PC-9 (cell line): ENCODE results near the gene MYO18B. TPM values are rescaled to one million over a fixed set of nuclear protein-coding genes. Genes with fewer than 3 reads are reported as not detected.

ENCODE experiments used
- BruUV-seq: library from RNA; stranded (reverse); fragments of 400-500 nt; replicated peaks from 2 replicates; lab custom pipeline; 2021; lab: Mats Ljungman, UMichigan
- CTCF ChIA-PET: fragments of 300-600 bp; sonication (Branson Sonifier 250); formaldehyde crosslinking; loops from one replicate; lab custom pipeline; 2022; ENCODE audit warnings: antibody characterized with exemption; lab: Charles Lee
- POLR2A ChIA-PET: fragments of 300-600 bp; sonication (Branson Sonifier 250); formaldehyde crosslinking; loops from one replicate; lab custom pipeline; 2022; ENCODE audit warnings: antibody characterized with exemption; ENCODE audit not compliant: unreplicated experiment; lab: Charles Lee
- DNase-seq, 2 experiments: peaks; one replicate each; pipeline versions ENCODE4 v3.0.0 to v3.0.0-alpha.2; 2015 to 2022; ENCODE audit warnings: mixed read lengths in 1 of 2
- H2AFZ ChIP-seq: fragments of 200-600 bp; sonication (generic); 2 replicates; pipeline ENCODE4 v1.8.1; 2017; ENCODE audit warnings: antibody characterized with exemption
- H3F3A ChIP-seq: fragments of 200-600 bp; sonication (generic); 2 replicates; pipeline ENCODE4 v1.8.1; 2017; ENCODE audit warnings: antibody characterized with exemption, mild to moderate bottlenecking, low read depth; ENCODE audit not compliant: insufficient read depth
- H3K27ac ChIP-seq: fragments of 200-600 bp; sonication (generic); 2 replicates; pipeline ENCODE4 v1.6.1; 2016; ENCODE audit warnings: mixed run types
- H3K27me3 ChIP-seq: fragments of 200-600 bp; sonication (generic); 2 replicates; pipeline ENCODE4 v1.6.1; 2016; ENCODE audit warnings: low read depth, mixed run types; ENCODE audit not compliant: insufficient read depth
- H3K36me3 ChIP-seq: fragments of 200-600 bp; sonication (generic); 2 replicates; pipeline ENCODE4 v1.6.1; 2016; ENCODE audit warnings: low read depth, mixed run types
- H3K4me1 ChIP-seq: fragments of 200-600 bp; sonication (generic); replicated peaks from 2 replicates; pipeline ENCODE4 v1.6.1; 2016; ENCODE audit warnings: mixed run types; ENCODE audit not compliant: insufficient read depth
- H3K4me2 ChIP-seq: fragments of 200-600 bp; sonication (generic); 2 replicates; pipeline ENCODE4 v1.6.1; 2017; ENCODE audit warnings: mixed run types
- H3K4me3 ChIP-seq: fragments of 200-600 bp; sonication (generic); 2 replicates; pipeline ENCODE4 v1.6.1; 2016; ENCODE audit warnings: mixed run types
- H3K79me2 ChIP-seq: fragments of 200-600 bp; sonication (generic); 2 replicates; pipeline ENCODE4 v1.6.1; 2017; ENCODE audit warnings: low read depth, mixed run types
- H3K9me2 ChIP-seq: fragments of 200-600 bp; sonication (generic); 2 replicates; pipeline ENCODE4 v1.8.1; 2017; ENCODE audit warnings: mild to moderate bottlenecking; ENCODE audit not compliant: insufficient read depth
- H3K9me3 ChIP-seq: fragments of 200-600 bp; sonication (generic); 2 replicates; pipeline ENCODE4 v1.8.1; 2016; ENCODE audit warnings: low read depth; ENCODE audit not compliant: insufficient read depth
- H4K20me1 ChIP-seq: fragments of 200-600 bp; sonication (generic); 2 replicates; pipeline ENCODE4 v1.8.1; 2017; ENCODE audit not compliant: insufficient read depth
- EZH2 ChIP-seq: fragments of 200-600 bp; sonication (generic); IDR thresholded peaks from 2 replicates; pipeline ENCODE4 v1.8.0; 2017; ENCODE audit warnings: antibody characterized with exemption, low read depth
- intact Hi-C: fragments of 100-400 bp; cut with micrococcal nuclease; formaldehyde crosslinking; loops from one replicate; pipeline ENCODE4 v1.10.0; 2022; ENCODE audit not compliant: unreplicated experiment
- total RNA-seq: library from RNA; stranded (reverse); gene quantifications from 2 replicates; pipeline ENCODE4 v1.2.3, GENCODE V29; 2021
- TF ChIP-seq, protein P1 (sequence below): fragments of 200-600 bp; sonication (generic); conservative IDR thresholded peaks from 2 replicates; pipeline ENCODE4 v1.6.1; 2017; ENCODE audit warnings: mixed run types, antibody characterized with exemption, mild to moderate bottlenecking, moderate library complexity

Gene MYO18B
- total RNA-seq, 1 experiment from 2014 or later = not detected

GRCh38 chr22:25900390-25900789 is 158.4 kb downstream of the MYO18B start:
- no peaks in the 10 kb centered on the region for H3K79me2 ChIP-seq
- no peaks in the 10 kb centered on the region for H3F3A ChIP-seq
- CTCF ChIA-PET = no interaction called here
- no peaks in the 10 kb centered on the region for H4K20me1 ChIP-seq
- intact Hi-C loops = no loop called here
- TF ChIP-seq, protein P1, sequence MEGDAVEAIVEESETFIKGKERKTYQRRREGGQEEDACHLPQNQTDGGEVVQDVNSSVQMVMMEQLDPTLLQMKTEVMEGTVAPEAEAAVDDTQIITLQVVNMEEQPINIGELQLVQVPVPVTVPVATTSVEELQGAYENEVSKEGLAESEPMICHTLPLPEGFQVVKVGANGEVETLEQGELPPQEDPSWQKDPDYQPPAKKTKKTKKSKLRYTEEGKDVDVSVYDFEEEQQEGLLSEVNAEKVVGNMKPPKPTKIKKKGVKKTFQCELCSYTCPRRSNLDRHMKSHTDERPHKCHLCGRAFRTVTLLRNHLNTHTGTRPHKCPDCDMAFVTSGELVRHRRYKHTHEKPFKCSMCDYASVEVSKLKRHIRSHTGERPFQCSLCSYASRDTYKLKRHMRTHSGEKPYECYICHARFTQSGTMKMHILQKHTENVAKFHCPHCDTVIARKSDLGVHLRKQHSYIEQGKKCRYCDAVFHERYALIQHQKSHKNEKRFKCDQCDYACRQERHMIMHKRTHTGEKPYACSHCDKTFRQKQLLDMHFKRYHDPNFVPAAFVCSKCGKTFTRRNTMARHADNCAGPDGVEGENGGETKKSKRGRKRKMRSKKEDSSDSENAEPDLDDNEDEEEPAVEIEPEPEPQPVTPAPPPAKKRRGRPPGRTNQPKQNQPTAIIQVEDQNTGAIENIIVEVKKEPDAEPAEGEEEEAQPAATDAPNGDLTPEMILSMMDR = no peak
- no peak for TF ChIP-seq EZH2
- H3K9me3 ChIP-seq = no peaks in the 10 kb centered on the region
- DNase-seq = no peak
- no peak overlapping the region for H2AFZ ChIP-seq
- H3K4me3 ChIP-seq = no peak overlapping the region
- no peaks in the 10 kb centered on the region for H3K4me1 ChIP-seq
- no TSS peak for BruUV-seq
- no peak overlapping the region for H3K27ac ChIP-seq
- POLR2A ChIA-PET = no interaction called here
- no peaks in the 10 kb centered on the region for H3K9me2 ChIP-seq
- H3K27me3 ChIP-seq = peaks cover 5% of the 10 kb centered on the region; the same call in 1 of the 2 replicates
- no peaks in the 10 kb centered on the region for H3K36me3 ChIP-seq
- no peak overlapping the region for H3K4me2 ChIP-seq

GRCh38 chr22:25900880-25901279 is 158.9 kb downstream of the MYO18B start:
- BruUV-seq = no TSS peak
- POLR2A ChIA-PET = no interaction called here

GRCh38 chr22:25902402-25902801 is 160.4 kb downstream of the MYO18B start:
- no peaks in the 10 kb centered on the region for H3K4me1 ChIP-seq
- DNase-seq = no peak
- no peak overlapping the region for H3K4me2 ChIP-seq
- TF ChIP-seq, protein P1 = no peak
- no peak for TF ChIP-seq EZH2
- no peak overlapping the region for H3K27ac ChIP-seq
- intact Hi-C loops = no loop called here
- no peaks in the 10 kb centered on the region for H3K9me2 ChIP-seq
- BruUV-seq = no TSS peak
- H3K9me3 ChIP-seq = no peaks in the 10 kb centered on the region
- no peaks in the 10 kb centered on the region for H3K36me3 ChIP-seq
- H3K4me3 ChIP-seq = no peak overlapping the region
- H4K20me1 ChIP-seq = no peaks in the 10 kb centered on the region
- H3F3A ChIP-seq = no peaks in the 10 kb centered on the region
- H3K27me3 ChIP-seq = peaks cover 22% of the 10 kb centered on the region; the same call in 1 of the 2 replicates
- ChIA-PET CTCF (no interaction called here), POLR2A (no interaction called here)
- no peaks in the 10 kb centered on the region for H3K79me2 ChIP-seq
- no peak overlapping the region for H2AFZ ChIP-seq

More at GRCh38 chr22:25900880-25901279, 158.9 kb downstream of the MYO18B start:
- Histone ChIP-seq H3K36me3 (no peaks in the 10 kb centered on the region), H3K9me3 (no peaks in the 10 kb centered on the region), H3K27me3 (peaks cover 6% of the 10 kb centered on the region; the same call in 1 of the 2 replicates), H3K4me3 (no peak overlapping the region), H3K27ac (no peak overlapping the region), H3K4me1 (no peaks in the 10 kb centered on the region), H3K9me2 (no peaks in the 10 kb centered on the region), H3F3A (no peaks in the 10 kb centered on the region), H2AFZ (no peak overlapping the region), H3K79me2 (no peaks in the 10 kb centered on the region), H3K4me2 (no peak overlapping the region), H4K20me1 (no peaks in the 10 kb centered on the region)
- TF ChIP-seq, protein P1 = no peak
- TF ChIP-seq EZH2 = no peak
- CTCF ChIA-PET = no interaction called here
- intact Hi-C loops = no loop called here
- DNase-seq = no peak
